PFSK-1 (cell line): ENCODE data around the gene VENTX.

Experiments used
- POLR2AphosphoS5 ChIP-seq: IDR thresholded peaks from 2 replicates; pipeline ENCODE4 v1.6.1; 2012; ENCODE audit warnings: low read depth, mild to moderate bottlenecking, control low read depth, low read length, moderate library complexity
- REST ChIP-seq, 2 experiments: IDR thresholded peaks; 2 replicates each; pipeline versions ENCODE4 v1.6.1 to v1.8.0; 2011 to 2012; ENCODE audit warnings: low read depth in 2 of 2, low read length in 2 of 2, control low read depth in 1 of 2, inconsistent platforms in 1 of 2, mild to moderate bottlenecking in 1 of 2, moderate library complexity in 1 of 2; ENCODE audit not compliant: insufficient read depth in 1 of 2
- SIN3A ChIP-seq: IDR thresholded peaks from 2 replicates; pipeline ENCODE4 v1.6.1; 2012; ENCODE audit warnings: mild to moderate bottlenecking, low read length, moderate library complexity, borderline replicate concordance; ENCODE audit not compliant: insufficient read depth
- TAF1 ChIP-seq: IDR thresholded peaks from 2 replicates; pipeline ENCODE4 v1.6.1; 2012; ENCODE audit warnings: low read length, control low read depth, borderline replicate concordance; ENCODE audit not compliant: insufficient read depth

- no peak for TF ChIP-seq TAF1
- TF ChIP-seq SIN3A: no peak
- no peak for TF ChIP-seq REST (IDR thresholded peaks at IDR 0.05; ENCODE audit: insufficient read depth in 1 of 2, low read depth in 2 of 2, low read length in 2 of 2)
- no peak for TF ChIP-seq POLR2AphosphoS5
These were observed 24.7 kb upstream of the VENTX start for GRCh38 chr10:133212853-133213494.
